H1 (cell line): ENCODE data around the gene ANXA4. TPM values are rescaled to one million over a fixed set of nuclear protein-coding genes. Genes with fewer than 3 reads are reported as not detected.

Source experiments
- CTCF ChIA-PET: fragments of 300-600 bp; sonication (Branson Sonifier 250); formaldehyde crosslinking; loops from one replicate; lab custom pipeline; 2021; ENCODE audit not compliant: partially characterized antibody; lab: Charles Lee
- POLR2A ChIA-PET: fragments of 300-600 bp; sonication (Branson Sonifier 250); formaldehyde crosslinking; loops from one replicate; lab custom pipeline; 2021; ENCODE audit warnings: inconsistent platforms; ENCODE audit not compliant: partially characterized antibody; lab: Charles Lee
- DNase-seq, 2 experiments: peaks; one replicate each; pipeline versions ENCODE4 v3.0.0 to v3.0.0-alpha.2; 2010 to 2022; ENCODE audit warnings: low spot score in 2 of 2, low read depth in 1 of 2, mixed read lengths in 1 of 2
- FAIRE-seq: peaks from 2 replicates; lab custom pipeline; 2011; peaks lifted over from hg19 to GRCh38; lab: Jason Lieb, UNC
- H2AFZ ChIP-seq: 2 replicates; pipeline ENCODE4 v1.8.1; 2012; ENCODE audit warnings: low read length, inconsistent platforms
- H2AK5ac ChIP-seq: 2 replicates; pipeline ENCODE4 v1.6.1; 2013; ENCODE audit warnings: low read depth, low read length
- H2BK120ac ChIP-seq: replicated peaks from 2 replicates; pipeline ENCODE3; 2013; ENCODE audit warnings: low read depth, low read length, inconsistent platforms
- H2BK12ac ChIP-seq: 2 replicates; pipeline ENCODE4 v1.6.1; 2013; ENCODE audit warnings: low read depth, low read length
- H2BK15ac ChIP-seq: 2 replicates; pipeline ENCODE4 v1.6.1; 2013; ENCODE audit warnings: low read length
- H2BK20ac ChIP-seq: 2 replicates; pipeline ENCODE4 v1.6.1; 2013; ENCODE audit warnings: low read length
- H2BK5ac ChIP-seq: 2 replicates; pipeline ENCODE4 v1.6.1; 2013; ENCODE audit warnings: low read depth, low read length
- H3K14ac ChIP-seq: 2 replicates; pipeline ENCODE4 v1.6.1; 2013; ENCODE audit warnings: inconsistent platforms; ENCODE audit not compliant: insufficient read length
- H3K18ac ChIP-seq: 2 replicates; pipeline ENCODE4 v1.6.1; 2013; ENCODE audit warnings: low read length; ENCODE audit errors: extremely low read depth
- H3K23ac ChIP-seq: 2 replicates; pipeline ENCODE4 v1.6.1; 2013; ENCODE audit warnings: inconsistent platforms; ENCODE audit not compliant: insufficient read length
- H3K23me2 ChIP-seq: 2 replicates; pipeline ENCODE4 v1.6.1; 2013; ENCODE audit warnings: low read depth, low read length
- H3K27ac ChIP-seq: 2 replicates; pipeline ENCODE4 v1.6.1; 2011; ENCODE audit warnings: low read depth, low read length, inconsistent platforms
- H3K27me3 ChIP-seq, 4 experiments: replicated peaks in 1 of 4; 1 replicate in 1 of 4; 2 replicates in 3 of 4; pipeline versions ENCODE4 v1.6.1 to v1.8.1; 2011 to 2013; ENCODE audit warnings: low read length in 3 of 4, mild to moderate bottlenecking in 3 of 4, inconsistent platforms in 2 of 4, mixed read lengths in 2 of 4, moderate library complexity in 1 of 4; ENCODE audit not compliant: control insufficient read depth in 3 of 4, insufficient read depth in 3 of 4; ENCODE audit errors: extremely low read depth in 1 of 4
- H3K36me3 ChIP-seq, 4 experiments: 2 replicates each; pipeline versions ENCODE4 v1.6.1 to v1.8.1; 2011 to 2013; ENCODE audit warnings: mild to moderate bottlenecking in 4 of 4, low read length in 3 of 4, moderate library complexity in 2 of 4, control low read depth in 1 of 4, inconsistent platforms in 1 of 4; ENCODE audit not compliant: insufficient read depth in 4 of 4, control insufficient read depth in 2 of 4
- H3K4ac ChIP-seq: replicated peaks from 2 replicates; pipeline ENCODE3; 2013; ENCODE audit warnings: low read length, low read depth, mixed read lengths, inconsistent platforms; ENCODE audit not compliant: insufficient read length
- H3K4me1 ChIP-seq, 4 experiments: replicated peaks in 1 of 4; 1 replicate in 1 of 4; 2 replicates in 3 of 4; pipeline versions ENCODE4 v1.6.1 to v1.8.1; 2011 to 2013; ENCODE audit warnings: low read length in 3 of 4, inconsistent platforms in 2 of 4, mixed read lengths in 1 of 4; ENCODE audit not compliant: insufficient read depth in 4 of 4, control insufficient read depth in 3 of 4
- H3K4me2 ChIP-seq, 2 experiments: 2 replicates each; pipeline versions ENCODE4 v1.6.1 to v1.8.1; 2011 to 2013; ENCODE audit warnings: low read depth in 2 of 2, low read length in 2 of 2, control low read depth in 1 of 2, inconsistent platforms in 1 of 2, mild to moderate bottlenecking in 1 of 2; ENCODE audit not compliant: insufficient read depth in 1 of 2
- H3K4me3 ChIP-seq, 4 experiments: fragments of 200-600, 300-600 bp in 1 of 4; sonication (generic), shearing (Covaris generic), sonication (Bioruptor Twin) in 1 of 4; 2 replicates each; pipeline versions ENCODE4 v1.5.1 to v1.8.1; 2011 to 2016; ENCODE audit warnings: low read length in 4 of 4, low read depth in 3 of 4, control low read depth in 2 of 4, inconsistent platforms in 2 of 4, mild to moderate bottlenecking in 2 of 4, mixed read lengths in 1 of 4, moderate library complexity in 1 of 4; ENCODE audit not compliant: insufficient read depth in 2 of 4; ENCODE audit errors: extremely low read depth in 1 of 4
- H3K56ac ChIP-seq: replicated peaks from 2 replicates; pipeline ENCODE3; 2013; ENCODE audit warnings: low read depth, mild to moderate bottlenecking, mixed read lengths, low read length, inconsistent platforms; ENCODE audit not compliant: insufficient read length
- H3K79me1 ChIP-seq: 2 replicates; pipeline ENCODE4 v1.6.1; 2013; ENCODE audit warnings: low read depth, low read length, control low read depth
- H3K79me2 ChIP-seq, 2 experiments: 2 replicates each; pipeline versions ENCODE4 v1.6.1 to v1.8.1; 2012 to 2013; ENCODE audit warnings: low read length in 2 of 2, mild to moderate bottlenecking in 2 of 2, inconsistent platforms in 1 of 2; ENCODE audit not compliant: insufficient read depth in 2 of 2, control insufficient read depth in 1 of 2
- H3K9ac ChIP-seq, 4 experiments: replicated peaks in 1 of 4; 1 replicate in 1 of 4; 2 replicates in 3 of 4; pipeline versions ENCODE4 v1.6.1 to v1.8.1; 2011 to 2013; ENCODE audit warnings: low read depth in 3 of 4, low read length in 3 of 4, control low read depth in 2 of 4, mild to moderate bottlenecking in 2 of 4, moderate library complexity in 2 of 4, inconsistent platforms in 1 of 4; ENCODE audit errors: extremely low read depth in 1 of 4
- H3K9me3 ChIP-seq, 2 experiments: 2 replicates each; pipeline versions ENCODE4 v1.6.1 to v1.8.1; 2012 to 2013; ENCODE audit warnings: mild to moderate bottlenecking in 2 of 2, moderate library complexity in 2 of 2, control low read depth in 1 of 2, inconsistent platforms in 1 of 2, low read depth in 1 of 2, low read length in 1 of 2, mixed read lengths in 1 of 2; ENCODE audit not compliant: insufficient read depth in 2 of 2
- H4K20me1 ChIP-seq, 2 experiments: replicated peaks in 1 of 2; 2 replicates each; pipeline versions ENCODE3 to v1.8.1; 2011 to 2013; ENCODE audit warnings: inconsistent platforms in 2 of 2, low read length in 2 of 2, mild to moderate bottlenecking in 1 of 2; ENCODE audit not compliant: insufficient read depth in 2 of 2, control insufficient read depth in 1 of 2
- H4K5ac ChIP-seq: 2 replicates; pipeline ENCODE4 v1.6.1; 2013; ENCODE audit warnings: low read length, low read depth, mixed read lengths, inconsistent platforms; ENCODE audit not compliant: insufficient read length
- H4K8ac ChIP-seq: 2 replicates; pipeline ENCODE4 v1.8.0; 2013; ENCODE audit warnings: mild to moderate bottlenecking, moderate library complexity, low read length, inconsistent platforms; ENCODE audit not compliant: insufficient read depth; ENCODE audit errors: extremely low read depth
- H4K91ac ChIP-seq: replicated peaks from 2 replicates; pipeline ENCODE3; 2013; ENCODE audit warnings: low read length, mixed read lengths, inconsistent platforms; ENCODE audit not compliant: insufficient read length
- CEBPB ChIP-seq: IDR thresholded peaks from 2 replicates; pipeline ENCODE4 v1.6.1; 2012; ENCODE audit warnings: low read depth, low read length
- RFX5 ChIP-seq: IDR thresholded peaks from 2 replicates; pipeline ENCODE4 v1.6.1; 2011; ENCODE audit warnings: low read depth, low read length, improper control_type of control experiment, borderline replicate concordance
- WGBS, 2 experiments: shearing (Covaris generic) in 1 of 2; methylation state at CpG; one replicate each; pipeline versions ENCODE4 v1.1.6 to v1.1.7; 2013 to 2015; ENCODE audit warnings: low lambda C conversion rate in 2 of 2, mixed read lengths in 2 of 2, inconsistent platforms in 1 of 2, low coverage in 1 of 2, missing lambda C conversion rate in 1 of 2; ENCODE audit not compliant: insufficient replicate concordance in 2 of 2, insufficient coverage in 1 of 2, insufficient read length in 1 of 2; ENCODE audit errors: extremely low coverage in 1 of 2, missing lambda C conversion rate in 1 of 2; 5-methylcytosine and 5-hydroxymethylcytosine counted together
- polyA plus RNA-seq, 7 experiments: library from polyadenylated mRNA; depleted of rRNA in 3 of 7; stranded (reverse) in 5 of 7; unstranded in 2 of 7; fragments of >200 nt in 5 of 7; fragments of 200-250 nt in 2 of 7; gene quantifications; 1 replicate in 5 of 7; 2 replicates in 1 of 7; 4 replicates in 1 of 7; pipeline versions ENCODE4 v1.2.1 to v1.2.3, GENCODE V29; 2011 to 2013; ENCODE audit warnings: missing spikeins in 2 of 7, mixed read lengths in 2 of 7
- total RNA-seq: library from RNA; stranded (reverse); fragmentation: NEBNext Ultra II Directional; extraction: Animal tissue kit (Norgen Biotek cat#: 25700); gene quantifications from 2 replicates; pipeline ENCODE4 v1.2.1, GENCODE V29; 2021

The ANXA4 gene
- total and polyA plus RNA-seq, 2 of the 8 experiments (the other 6 are each of a cell fraction or from before 2014, with no cell fraction given) = 9.4 to 17.6 TPM

DNA sequence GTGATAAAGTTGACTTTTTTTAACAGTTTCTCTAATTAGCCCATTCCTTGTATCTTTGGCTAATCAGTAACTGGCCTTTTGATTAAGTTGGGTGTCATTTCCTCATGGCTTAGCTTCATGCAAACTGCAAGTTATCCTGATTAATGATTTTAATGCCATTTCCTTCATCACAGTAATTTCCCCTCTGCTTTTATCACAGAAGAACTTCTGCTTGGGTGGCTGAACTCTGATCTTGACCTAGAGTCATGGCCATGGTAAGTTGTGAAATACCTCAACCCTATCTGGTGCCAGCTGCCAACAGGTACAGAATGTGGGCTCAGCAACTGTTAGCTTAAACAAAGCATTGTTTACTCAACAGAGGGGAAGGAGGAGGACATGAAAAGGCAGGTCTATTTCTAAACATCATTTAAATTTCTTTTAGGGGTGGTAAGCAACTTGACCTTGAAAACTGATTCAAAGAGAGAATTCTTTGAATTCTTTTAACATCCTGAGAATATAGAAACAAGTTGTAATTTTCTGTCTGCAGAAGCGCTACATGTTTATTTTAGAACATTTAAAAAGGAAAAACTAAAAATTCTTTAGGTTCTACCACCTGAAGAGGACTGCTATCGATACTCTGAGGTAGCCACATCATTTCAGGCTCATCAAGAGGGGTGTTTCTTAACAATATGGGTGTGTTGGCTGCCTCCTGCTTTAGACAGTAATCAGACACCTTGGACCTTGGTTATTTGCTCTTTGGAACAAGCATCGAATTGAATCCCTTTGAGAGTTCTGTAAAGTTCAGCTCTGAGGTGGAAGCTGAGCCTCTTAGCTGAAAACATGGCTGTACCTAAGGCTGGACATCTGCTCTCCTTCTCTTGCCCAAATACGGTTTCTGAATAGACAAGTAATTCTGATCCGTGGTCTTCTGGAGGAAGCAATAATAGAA lies 39.7 kb downstream of the ANXA4 start:
- Histone ChIP-seq H2AFZ (no peak overlapping the region), H4K20me1 (no peaks in the 10 kb centered on the region), H2BK20ac (no peak overlapping the region), H3K79me1 (no peaks in the 10 kb centered on the region), H4K8ac (no peak overlapping the region), H3K18ac (peak overlapping the region; percentile 52; the same call in 1 of the 2 replicates), H2BK120ac (no peak overlapping the region), H3K4ac (no peak overlapping the region), H3K27ac (no peak overlapping the region), H3K79me2 (no peaks in the 10 kb centered on the region), H3K4me1 (peaks cover 2 to 19% (median 7%) of the 10 kb centered on the region in 4 experiments), H2BK15ac (no peak overlapping the region), H4K5ac (peak overlapping the region; percentile 58), H2AK5ac (no peak overlapping the region), H2BK5ac (no peak overlapping the region), H3K23ac (no peak overlapping the region), H4K91ac (no peak overlapping the region), H3K56ac (no peak overlapping the region), H3K23me2 (no peaks in the 10 kb centered on the region), H3K36me3 (no peaks in the 10 kb centered on the region), H3K4me3 (no peak overlapping the region), H3K9ac (no peak overlapping the region), H3K9me3 (no peaks in the 10 kb centered on the region; a peak in 1 of 4 replicates), H3K4me2 (peak overlapping the region in 1 of 2 experiments; percentile 28; a peak in 2 of 4 replicates), H2BK12ac (peak overlapping the region; percentile 40; the same call in 1 of the 2 replicates), H3K14ac (no peak overlapping the region), H3K27me3 (no peaks in the 10 kb centered on the region)
- TF ChIP-seq RFX5 = no peak
- TF ChIP-seq CEBPB = peak; percentile 79
- ChIA-PET CTCF (interaction anchor here (0.6 to 2.4 kb wide), 3 partner anchors 14 to 40 kb away, joined by 3 to 5 read pairs (median 4); no protein-coding TSS in a partner anchor), POLR2A (no interaction called here)
- WGBS, 2 experiments = 87% methylated on average over 5 of the region's 5 CpGs; no CpG with 5 or more reads in 1 of the 2 experiments
- FAIRE-seq (no peak), DNase-seq (peak in 1 of 2 experiments; percentile 34)
